ENCODE results near the gene RFT1.
A peak's percentile ranks its signal among the peaks of the same experiment; 100 is the strongest.

Gene RFT1

DNA sequence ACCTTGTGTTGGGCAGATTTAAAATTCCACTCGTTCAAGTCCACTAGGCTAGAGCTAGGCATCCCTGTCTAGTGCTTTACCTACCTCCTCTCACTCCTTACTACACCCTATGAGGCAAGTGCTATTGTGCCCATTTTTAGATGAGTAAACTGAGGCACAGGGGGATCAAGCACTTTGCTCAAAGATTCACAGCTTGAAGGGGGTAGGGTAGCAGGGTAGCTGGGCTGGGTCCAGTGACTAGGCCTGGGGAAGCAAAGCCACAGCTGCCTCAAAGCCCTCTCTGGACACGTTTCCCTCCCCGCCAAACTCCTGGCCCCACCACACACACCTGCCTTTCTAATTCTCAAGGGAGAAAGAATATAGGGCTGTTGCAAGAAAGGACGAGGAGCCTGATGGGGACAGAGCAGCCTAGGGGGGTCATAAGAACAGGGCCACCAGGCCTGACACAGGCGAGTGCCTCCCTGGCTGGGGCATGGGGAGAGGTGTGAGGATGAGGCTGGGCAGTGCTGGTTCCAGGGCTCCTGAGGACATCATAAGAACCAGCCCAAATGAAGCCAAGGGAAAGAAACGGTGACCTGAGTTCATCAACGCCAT, 49.5 kb downstream of the RFT1 start:
- Histone ChIP-seq H3K27ac (ENCODE audit: low read depth in 2 of 2, low read length in 2 of 2) (no peak overlapping the region), H3K9ac (ENCODE audit: low read depth in 1 of 2, low read length in 2 of 2) (no peak overlapping the region), H3K4me1 (ENCODE audit: control insufficient read depth in 2 of 2, insufficient read depth in 2 of 2, low read length in 2 of 2) (no peaks in the 10 kb centered on the region), H3K36me3 (ENCODE audit: control insufficient read depth in 2 of 2, insufficient read depth in 2 of 2, low read length in 2 of 2) (peaks cover 0 to 3% of the 10 kb centered on the region in 2 donors), H3K27me3 (ENCODE audit: control insufficient read depth in 2 of 2, insufficient read depth in 2 of 2, low read length in 2 of 2) (no peaks in the 10 kb centered on the region), H3K4me3 (ENCODE audit: low read length in 2 of 2) (no peak overlapping the region), H3K9me3 (ENCODE audit: control insufficient read depth in 2 of 2, low read length in 2 of 2) (no peaks in the 10 kb centered on the region)

DNA sequence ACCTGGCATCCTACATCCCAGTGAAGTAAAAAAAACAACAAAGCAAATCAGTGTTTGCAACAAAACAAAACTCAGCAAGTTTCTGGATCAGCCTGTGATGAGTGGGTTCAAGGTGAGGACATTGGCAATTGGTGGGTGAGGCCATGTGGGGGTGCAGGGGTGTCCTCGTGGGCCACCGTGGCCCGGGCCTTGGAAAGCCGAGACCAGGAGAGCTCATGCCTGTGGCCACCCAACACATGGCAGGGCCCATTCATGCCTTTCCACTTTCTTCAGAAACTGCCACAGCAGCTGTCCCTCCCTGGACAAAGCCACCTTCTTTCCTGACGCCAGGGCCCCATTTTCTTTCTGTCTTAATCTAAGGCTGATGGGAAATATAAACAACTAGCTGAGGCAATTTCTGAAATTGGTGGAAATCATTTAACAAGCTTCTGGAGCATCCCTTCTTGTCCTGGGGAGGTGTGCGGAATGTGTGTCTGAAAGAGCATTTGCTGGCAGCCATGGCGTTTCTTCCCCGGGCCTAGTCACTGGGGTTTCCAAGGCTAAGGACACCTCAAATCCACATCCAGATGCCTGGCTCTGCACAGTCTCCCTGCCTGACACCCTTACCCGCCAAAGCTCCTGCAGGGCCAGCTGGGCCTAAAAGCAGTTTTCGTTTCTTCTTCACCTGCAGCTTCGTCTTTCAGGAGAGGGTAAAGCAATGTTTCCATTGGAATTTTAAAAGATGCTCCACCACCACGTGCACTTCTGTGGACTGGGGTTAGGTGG, 50.3 kb downstream of the RFT1 start:
- Histone ChIP-seq H3K9ac (ENCODE audit: low read depth in 1 of 2, low read length in 2 of 2) (no peak overlapping the region), H3K4me3 (ENCODE audit: low read length in 2 of 2) (no peak overlapping the region), H3K27ac (ENCODE audit: low read depth in 2 of 2, low read length in 2 of 2) (no peak overlapping the region), H3K36me3 (ENCODE audit: control insufficient read depth in 2 of 2, insufficient read depth in 2 of 2, low read length in 2 of 2) (no peaks in the 10 kb centered on the region), H3K9me3 (ENCODE audit: control insufficient read depth in 2 of 2, low read length in 2 of 2) (no peaks in the 10 kb centered on the region), H3K4me1 (ENCODE audit: control insufficient read depth in 2 of 2, insufficient read depth in 2 of 2, low read length in 2 of 2) (no peaks in the 10 kb centered on the region), H3K27me3 (ENCODE audit: control insufficient read depth in 2 of 2, insufficient read depth in 2 of 2, low read length in 2 of 2) (no peaks in the 10 kb centered on the region)

DNA sequence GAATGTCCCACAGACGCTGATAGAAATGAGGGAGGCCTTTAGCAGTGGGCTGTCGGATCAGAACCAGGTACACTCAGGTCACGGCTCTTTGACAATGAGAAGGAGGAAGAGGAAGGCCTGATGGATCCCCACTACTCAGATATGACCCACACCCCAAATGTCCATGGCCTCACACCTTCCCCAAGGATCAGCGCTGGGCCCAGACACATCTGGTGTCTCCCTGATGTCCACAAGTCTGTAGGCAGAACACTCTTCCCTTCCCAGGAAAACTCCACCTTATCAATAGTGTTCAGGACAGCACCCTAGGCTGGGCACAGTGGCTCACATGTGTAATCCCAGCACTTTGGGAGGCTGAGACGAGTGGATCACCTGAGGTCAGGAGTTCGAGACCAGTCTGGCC, 51.1 kb downstream of the RFT1 start:
- Histone ChIP-seq H3K4me1 (ENCODE audit: control insufficient read depth in 2 of 2, insufficient read depth in 2 of 2, low read length in 2 of 2) (no peaks in the 10 kb centered on the region), H3K4me3 (ENCODE audit: low read length in 2 of 2) (no peak overlapping the region), H3K27me3 (ENCODE audit: control insufficient read depth in 2 of 2, insufficient read depth in 2 of 2, low read length in 2 of 2) (no peaks in the 10 kb centered on the region), H3K36me3 (ENCODE audit: control insufficient read depth in 2 of 2, insufficient read depth in 2 of 2, low read length in 2 of 2) (no peaks in the 10 kb centered on the region), H3K9ac (ENCODE audit: low read depth in 1 of 2, low read length in 2 of 2) (no peak overlapping the region), H3K9me3 (ENCODE audit: control insufficient read depth in 2 of 2, low read length in 2 of 2) (no peaks in the 10 kb centered on the region), H3K27ac (ENCODE audit: low read depth in 2 of 2, low read length in 2 of 2) (no peak overlapping the region)

DNA sequence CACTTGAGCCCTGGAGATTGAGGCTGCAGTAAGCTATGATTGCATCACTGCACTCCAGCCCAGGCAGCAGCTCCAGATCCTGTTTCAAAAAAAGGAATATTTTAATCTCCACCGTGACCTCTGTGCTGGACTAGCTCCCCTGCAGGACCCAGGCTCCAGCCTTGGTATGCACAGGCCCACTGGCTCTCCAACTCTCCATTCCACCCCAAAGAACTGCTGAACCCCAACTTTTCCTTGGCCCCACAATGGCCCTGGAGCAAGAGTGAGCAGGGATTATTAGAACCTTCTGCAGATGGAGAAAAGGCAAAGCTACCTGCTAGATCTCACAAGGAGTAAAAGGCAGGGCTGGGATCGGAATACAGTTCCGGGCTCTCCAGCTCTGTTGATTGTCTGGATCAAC, 51.6 kb downstream of the RFT1 start:
- no peak overlapping the region for H3K27ac ChIP-seq (ENCODE audit: low read depth in 2 of 2, low read length in 2 of 2)
- H3K9me3 ChIP-seq (ENCODE audit: control insufficient read depth in 2 of 2, low read length in 2 of 2), result no peaks in the 10 kb centered on the region
- no peaks in the 10 kb centered on the region for H3K27me3 ChIP-seq (ENCODE audit: control insufficient read depth in 2 of 2, insufficient read depth in 2 of 2, low read length in 2 of 2)
- H3K4me1 ChIP-seq (ENCODE audit: control insufficient read depth in 2 of 2, insufficient read depth in 2 of 2, low read length in 2 of 2), result no peaks in the 10 kb centered on the region
- H3K9ac ChIP-seq (ENCODE audit: low read depth in 1 of 2, low read length in 2 of 2), result no peak overlapping the region
- no peak overlapping the region for H3K4me3 ChIP-seq (ENCODE audit: low read length in 2 of 2)
- H3K36me3 ChIP-seq (ENCODE audit: control insufficient read depth in 2 of 2, insufficient read depth in 2 of 2, low read length in 2 of 2), result no peaks in the 10 kb centered on the region

DNA sequence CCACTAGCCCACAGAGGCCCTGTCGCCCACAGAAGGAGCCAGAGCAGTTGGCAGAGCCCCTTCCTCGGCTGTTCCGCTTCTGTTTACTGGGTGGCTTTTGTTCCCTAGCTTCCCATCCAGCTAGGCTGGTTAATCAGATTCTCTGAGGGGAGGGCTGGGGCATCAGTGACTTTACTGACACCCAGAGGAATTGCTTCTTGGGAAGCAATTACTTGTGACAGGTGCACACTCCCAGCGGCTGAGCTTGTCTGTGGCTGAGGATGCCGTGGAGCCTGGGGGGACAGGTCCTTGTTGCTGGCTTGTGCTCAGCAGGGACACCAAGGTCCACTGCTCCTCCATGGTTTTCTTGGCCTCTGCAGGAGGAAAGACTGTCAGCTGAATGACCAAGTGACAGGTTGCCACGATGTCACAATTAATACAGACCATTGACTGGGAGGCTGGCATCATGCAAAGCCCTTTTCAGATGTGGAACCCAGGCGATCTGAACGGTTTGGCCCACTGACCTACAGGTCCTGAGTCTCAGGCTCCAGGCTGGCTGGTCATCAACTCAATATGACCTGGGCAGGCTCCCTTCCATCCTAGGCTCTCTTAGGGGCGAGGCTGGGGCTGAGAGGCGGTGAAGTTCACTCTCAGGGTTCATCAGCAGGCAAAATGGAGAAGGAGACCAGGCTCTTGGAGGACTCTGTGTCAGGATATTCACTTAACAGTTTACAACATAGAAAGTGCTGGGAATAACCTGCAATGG, 52.6 kb downstream of the RFT1 start:
- Histone ChIP-seq H3K27me3 (ENCODE audit: control insufficient read depth in 2 of 2, insufficient read depth in 2 of 2, low read length in 2 of 2) (no peaks in the 10 kb centered on the region), H3K9me3 (ENCODE audit: control insufficient read depth in 2 of 2, low read length in 2 of 2) (no peaks in the 10 kb centered on the region), H3K9ac (ENCODE audit: low read depth in 1 of 2, low read length in 2 of 2) (no peak overlapping the region), H3K4me1 (ENCODE audit: control insufficient read depth in 2 of 2, insufficient read depth in 2 of 2, low read length in 2 of 2) (peaks cover 0 to 4% of the 10 kb centered on the region in 2 donors), H3K27ac (ENCODE audit: low read depth in 2 of 2, low read length in 2 of 2) (no peak overlapping the region), H3K4me3 (ENCODE audit: low read length in 2 of 2) (no peak overlapping the region), H3K36me3 (ENCODE audit: control insufficient read depth in 2 of 2, insufficient read depth in 2 of 2, low read length in 2 of 2) (no peaks in the 10 kb centered on the region)

DNA sequence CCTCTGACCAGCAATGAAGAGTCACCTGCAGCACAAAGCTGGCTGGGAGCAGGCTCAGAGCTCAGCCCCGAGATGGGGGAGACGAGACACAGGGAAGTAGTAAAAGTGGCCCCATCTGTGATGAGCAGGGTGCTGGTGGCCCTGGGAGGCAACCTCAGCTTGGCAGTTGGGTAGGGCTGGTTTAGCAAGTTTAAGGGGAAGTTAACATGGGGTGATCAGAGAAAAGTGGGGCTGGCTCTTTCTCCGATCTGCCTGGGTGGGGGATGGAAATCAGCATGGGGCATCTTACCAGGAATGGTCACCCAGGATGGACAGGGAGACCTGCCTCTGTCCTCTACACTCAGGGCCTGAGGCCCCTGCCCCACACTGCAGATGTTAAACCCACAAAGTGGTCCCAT, 54.5 kb downstream of the RFT1 start:
- Histone ChIP-seq H3K4me3 (ENCODE audit: low read length in 2 of 2) (no peak overlapping the region), H3K4me1 (ENCODE audit: control insufficient read depth in 2 of 2, insufficient read depth in 2 of 2, low read length in 2 of 2) (peaks cover 6 to 9% of the 10 kb centered on the region in 2 donors), H3K27ac (ENCODE audit: low read depth in 2 of 2, low read length in 2 of 2) (no peak overlapping the region), H3K9me3 (ENCODE audit: control insufficient read depth in 2 of 2, low read length in 2 of 2) (no peaks in the 10 kb centered on the region), H3K36me3 (ENCODE audit: control insufficient read depth in 2 of 2, insufficient read depth in 2 of 2, low read length in 2 of 2) (no peaks in the 10 kb centered on the region), H3K27me3 (ENCODE audit: control insufficient read depth in 2 of 2, insufficient read depth in 2 of 2, low read length in 2 of 2) (no peaks in the 10 kb centered on the region), H3K9ac (ENCODE audit: low read depth in 1 of 2, low read length in 2 of 2) (no peak overlapping the region)

DNA sequence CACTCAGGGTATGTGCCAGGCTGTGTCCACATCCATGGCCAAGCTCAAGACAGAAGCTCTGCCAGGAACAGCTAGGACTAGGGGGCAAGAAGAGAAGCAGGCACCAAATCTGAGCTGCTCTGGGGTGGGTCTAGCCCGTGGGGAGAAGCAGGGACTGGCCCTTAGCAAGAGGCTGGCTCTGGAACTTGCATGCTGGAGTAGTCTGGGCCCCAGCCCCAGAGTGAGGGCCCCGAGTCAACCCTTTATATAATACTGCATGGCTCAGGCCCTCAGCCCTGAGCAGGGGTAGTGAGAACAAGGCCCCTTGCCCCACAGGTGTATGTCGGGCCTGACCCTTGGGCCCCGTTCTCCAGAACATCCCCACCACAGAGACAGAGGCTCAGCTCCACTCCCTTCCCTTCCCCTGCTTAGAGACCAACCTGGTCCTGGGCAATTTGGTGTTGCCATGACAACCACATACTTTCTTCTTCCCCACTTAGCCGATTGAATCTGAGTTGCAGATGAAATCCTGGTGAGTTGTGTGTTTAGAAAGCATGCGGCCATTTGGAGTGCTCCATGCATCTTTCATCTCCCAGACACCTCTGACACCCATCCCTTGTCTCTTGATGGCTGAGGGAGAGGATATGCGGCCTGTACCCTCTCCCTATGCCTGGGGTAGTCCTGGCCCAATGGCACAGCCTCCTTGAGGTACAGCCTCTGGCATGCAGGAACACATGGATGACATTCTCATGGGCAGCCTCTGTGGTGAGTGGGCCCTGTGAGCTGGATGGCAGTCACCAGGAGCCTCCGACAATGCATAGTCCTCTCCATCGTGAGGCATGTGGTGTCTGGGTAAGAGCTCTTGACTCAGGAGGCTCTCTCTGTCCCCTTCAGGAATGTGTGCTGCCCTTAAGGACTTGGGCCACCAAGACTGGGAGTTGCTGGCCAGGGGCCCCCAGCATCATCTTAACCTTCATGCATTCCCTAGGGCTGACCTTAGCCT, 55.2 kb downstream of the RFT1 start:
- Histone ChIP-seq H3K36me3 (ENCODE audit: control insufficient read depth in 2 of 2, insufficient read depth in 2 of 2, low read length in 2 of 2) (no peaks in the 10 kb centered on the region), H3K9me3 (ENCODE audit: control insufficient read depth in 2 of 2, low read length in 2 of 2) (no peaks in the 10 kb centered on the region), H3K27me3 (ENCODE audit: control insufficient read depth in 2 of 2, insufficient read depth in 2 of 2, low read length in 2 of 2) (no peaks in the 10 kb centered on the region), H3K27ac (ENCODE audit: low read depth in 2 of 2, low read length in 2 of 2) (no peak overlapping the region), H3K9ac (ENCODE audit: low read depth in 1 of 2, low read length in 2 of 2) (no peak overlapping the region), H3K4me3 (ENCODE audit: low read length in 2 of 2) (no peak overlapping the region), H3K4me1 (ENCODE audit: control insufficient read depth in 2 of 2, insufficient read depth in 2 of 2, low read length in 2 of 2) (peaks cover 6 to 9% of the 10 kb centered on the region in 2 donors)

DNA sequence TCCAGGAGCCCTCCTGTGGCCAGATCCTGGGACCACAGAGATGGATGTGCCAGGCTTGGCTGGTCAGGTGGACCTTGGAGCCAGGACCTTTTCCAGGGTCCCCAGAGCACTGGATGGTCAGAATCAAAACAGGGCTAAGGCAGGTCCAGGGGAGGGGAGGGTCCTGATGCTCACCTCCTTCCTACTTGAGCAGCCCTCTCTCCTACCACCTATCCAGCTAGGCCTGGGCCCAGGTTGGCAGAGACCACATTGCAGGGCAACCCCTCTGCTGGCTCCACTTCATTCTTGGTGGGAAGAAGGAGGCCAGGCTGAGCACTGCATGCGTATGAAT, 55.9 kb downstream of the RFT1 start:
- H3K36me3 ChIP-seq (ENCODE audit: control insufficient read depth in 2 of 2, insufficient read depth in 2 of 2, low read length in 2 of 2), result no peaks in the 10 kb centered on the region
- H3K4me1 ChIP-seq (ENCODE audit: control insufficient read depth in 2 of 2, insufficient read depth in 2 of 2, low read length in 2 of 2), result peaks cover 6 to 9% of the 10 kb centered on the region in 2 donors
- H3K27me3 ChIP-seq (ENCODE audit: control insufficient read depth in 2 of 2, insufficient read depth in 2 of 2, low read length in 2 of 2), result no peaks in the 10 kb centered on the region
- H3K9me3 ChIP-seq (ENCODE audit: control insufficient read depth in 2 of 2, low read length in 2 of 2), result no peaks in the 10 kb centered on the region
- no peak overlapping the region for H3K4me3 ChIP-seq (ENCODE audit: low read length in 2 of 2)
- no peak overlapping the region for H3K27ac ChIP-seq (ENCODE audit: low read depth in 2 of 2, low read length in 2 of 2)
- H3K9ac ChIP-seq (ENCODE audit: low read depth in 1 of 2, low read length in 2 of 2), result no peak overlapping the region

DNA sequence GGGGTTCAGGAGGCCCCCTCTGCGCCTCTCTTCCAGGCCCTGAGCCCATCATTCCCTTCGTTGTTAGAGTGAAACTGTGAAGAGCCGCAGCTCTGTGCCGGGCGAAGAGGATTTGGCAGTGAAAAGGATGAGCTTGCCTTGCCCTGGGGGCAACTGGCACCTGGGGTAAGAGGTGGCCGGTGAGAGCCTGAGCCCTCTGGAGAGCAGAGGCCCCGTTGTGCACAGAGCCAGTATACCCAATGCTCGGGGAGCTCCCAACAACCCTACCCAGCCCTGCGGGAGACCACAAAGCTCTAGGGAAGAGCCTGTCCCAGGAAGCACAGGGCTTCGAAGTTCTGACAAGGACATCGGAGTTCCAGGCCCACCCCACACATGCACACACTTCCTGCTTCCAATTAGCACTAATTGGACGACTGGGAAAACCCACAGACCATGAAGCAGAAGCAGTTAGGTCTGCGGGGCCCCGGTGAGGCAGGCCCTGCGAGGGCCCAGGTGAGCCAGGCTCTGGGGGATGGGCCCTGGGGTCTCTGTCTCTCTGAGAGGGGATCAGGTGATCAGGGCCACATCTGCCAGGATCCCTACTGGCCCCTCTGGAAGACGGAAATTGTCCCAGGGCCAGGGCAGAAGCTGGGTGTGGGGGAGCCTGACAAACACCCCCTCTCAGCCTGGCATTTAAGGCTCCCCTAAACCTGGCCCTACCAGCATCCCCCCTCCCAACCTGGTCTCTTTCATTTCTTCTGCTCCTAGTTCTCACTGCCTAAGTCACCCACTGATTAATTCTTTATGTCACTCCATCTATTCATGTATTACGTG, 56.5 kb downstream of the RFT1 start:
- peaks cover 6 to 9% of the 10 kb centered on the region in 2 donors for H3K4me1 ChIP-seq (ENCODE audit: control insufficient read depth in 2 of 2, insufficient read depth in 2 of 2, low read length in 2 of 2)
- H3K9ac ChIP-seq (ENCODE audit: low read depth in 1 of 2, low read length in 2 of 2), result peak overlapping the region in 1 of 2 donors; percentile 86
- peak overlapping the region; percentile 89 to 90 for H3K4me3 ChIP-seq (ENCODE audit: low read length in 2 of 2)
- H3K27me3 ChIP-seq (ENCODE audit: control insufficient read depth in 2 of 2, insufficient read depth in 2 of 2, low read length in 2 of 2), result no peaks in the 10 kb centered on the region
- no peaks in the 10 kb centered on the region for H3K9me3 ChIP-seq (ENCODE audit: control insufficient read depth in 2 of 2, low read length in 2 of 2)
- no peaks in the 10 kb centered on the region for H3K36me3 ChIP-seq (ENCODE audit: control insufficient read depth in 2 of 2, insufficient read depth in 2 of 2, low read length in 2 of 2)
- peak overlapping the region in 1 of 2 donors; percentile 68 for H3K27ac ChIP-seq (ENCODE audit: low read depth in 2 of 2, low read length in 2 of 2)
